ENCODE results near the gene PTPRJ. TPM values are rescaled to one million over a fixed set of nuclear protein-coding genes. Genes with fewer than 3 reads are reported as not detected.
"Not testable (repeated sequence)": the region's sequence is repeated elsewhere in the genome, so short reads cannot be mapped to it uniquely, and the experiment has no call there.

The PTPRJ gene
- total and polyA plus RNA-seq, 4 donors: 15.9 to 26.7 (median 17.0) TPM

DNA sequence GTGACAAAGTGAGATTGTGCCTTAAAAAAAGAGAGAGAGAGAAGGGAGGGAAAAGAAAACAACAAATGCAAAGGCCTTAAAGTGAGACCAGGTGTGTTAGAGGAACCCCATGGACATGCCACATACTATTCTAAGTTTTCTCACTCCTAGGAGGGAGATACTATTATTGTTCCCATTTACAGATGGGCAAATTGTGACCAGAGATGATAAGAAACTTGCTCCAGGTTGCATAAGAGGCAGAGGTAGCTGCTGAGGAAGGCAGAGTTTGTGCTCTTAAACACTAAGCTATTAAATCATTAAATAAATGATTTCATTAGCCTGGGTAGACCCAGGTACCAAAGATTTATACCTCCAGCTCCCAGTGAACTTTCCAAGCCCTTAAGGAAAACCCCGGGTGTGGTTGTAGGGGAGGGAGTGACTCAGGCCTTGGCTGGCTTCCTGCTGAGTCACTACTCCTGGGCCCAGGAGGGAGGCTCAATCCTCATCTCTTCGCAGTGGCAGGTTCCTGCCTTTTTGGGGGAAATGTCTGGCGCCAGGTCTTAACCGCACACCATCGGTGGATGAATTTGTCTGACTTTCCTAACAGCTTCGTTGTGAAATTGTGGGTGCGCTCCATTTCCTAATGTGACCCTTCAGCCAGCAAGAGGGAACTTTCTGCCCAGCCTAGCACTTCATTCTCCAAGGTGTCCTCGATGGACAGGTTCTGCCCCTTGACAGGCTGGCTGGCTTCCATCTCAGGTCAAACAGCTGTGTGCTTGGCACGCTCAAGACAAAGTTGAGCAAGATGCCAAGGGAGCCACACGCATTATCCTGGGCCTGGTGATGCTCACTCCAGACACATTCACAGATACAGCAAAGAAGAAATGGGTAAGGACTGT lies 33.4 kb upstream of the PTPRJ start:
- 90% methylated on average over 8 of the region's 10 CpGs for WGBS (ENCODE audit: insufficient coverage)
- Histone ChIP-seq H3K27me3 (ENCODE audit: control insufficient read depth, insufficient read depth, low read length) (no peaks in the 10 kb centered on the region), H3K4me1 (ENCODE audit: control insufficient read depth, insufficient read depth, low read length) (no peaks in the 10 kb centered on the region), H3K4me3 (ENCODE audit: low read depth, low read length) (no peak overlapping the region), H3K36me3 (ENCODE audit: control insufficient read depth, insufficient read depth, low read length) (no peaks in the 10 kb centered on the region), H3K9me3 (ENCODE audit: control insufficient read depth, insufficient read depth, low read length) (no peaks in the 10 kb centered on the region), H3K27ac (ENCODE audit: low read depth, low read length) (no peak overlapping the region)
- DNase-seq (ENCODE audit: low read depth in 4 of 6, low spot score in 6 of 6): no peak

DNA sequence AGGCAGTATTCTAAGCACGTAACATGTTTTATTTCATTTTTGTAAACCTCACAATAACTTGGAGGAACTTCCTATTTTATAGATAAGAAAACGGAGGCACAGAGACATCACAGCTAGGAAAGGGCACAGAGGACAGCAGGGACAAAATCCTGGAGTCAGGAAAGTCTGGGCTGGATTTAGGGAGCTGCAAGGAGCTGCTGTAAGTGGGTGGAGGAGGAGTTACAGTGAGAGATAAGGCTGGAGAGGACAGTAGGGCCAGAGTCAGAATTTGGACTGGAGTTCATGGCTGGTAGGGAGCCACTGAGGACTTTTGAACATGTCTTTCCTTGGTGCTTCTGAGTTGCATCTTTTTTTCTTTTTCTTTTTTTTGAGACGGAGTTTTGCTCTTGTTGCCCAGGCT lies 32.2 kb upstream of the PTPRJ start:
- Histone ChIP-seq H3K36me3 (ENCODE audit: control insufficient read depth, insufficient read depth, low read length) (no peaks in the 10 kb centered on the region), H3K4me3 (ENCODE audit: low read depth, low read length) (no peak overlapping the region), H3K27me3 (ENCODE audit: control insufficient read depth, insufficient read depth, low read length) (no peaks in the 10 kb centered on the region), H3K9me3 (ENCODE audit: control insufficient read depth, insufficient read depth, low read length) (no peaks in the 10 kb centered on the region), H3K4me1 (ENCODE audit: control insufficient read depth, insufficient read depth, low read length) (no peaks in the 10 kb centered on the region), H3K27ac (ENCODE audit: low read depth, low read length) (no peak overlapping the region)
- DNase-seq (ENCODE audit: low read depth in 4 of 6, low spot score in 6 of 6): no peak
- 56% methylated on average over 1 of the region's 3 CpGs for WGBS (ENCODE audit: insufficient coverage)

DNA sequence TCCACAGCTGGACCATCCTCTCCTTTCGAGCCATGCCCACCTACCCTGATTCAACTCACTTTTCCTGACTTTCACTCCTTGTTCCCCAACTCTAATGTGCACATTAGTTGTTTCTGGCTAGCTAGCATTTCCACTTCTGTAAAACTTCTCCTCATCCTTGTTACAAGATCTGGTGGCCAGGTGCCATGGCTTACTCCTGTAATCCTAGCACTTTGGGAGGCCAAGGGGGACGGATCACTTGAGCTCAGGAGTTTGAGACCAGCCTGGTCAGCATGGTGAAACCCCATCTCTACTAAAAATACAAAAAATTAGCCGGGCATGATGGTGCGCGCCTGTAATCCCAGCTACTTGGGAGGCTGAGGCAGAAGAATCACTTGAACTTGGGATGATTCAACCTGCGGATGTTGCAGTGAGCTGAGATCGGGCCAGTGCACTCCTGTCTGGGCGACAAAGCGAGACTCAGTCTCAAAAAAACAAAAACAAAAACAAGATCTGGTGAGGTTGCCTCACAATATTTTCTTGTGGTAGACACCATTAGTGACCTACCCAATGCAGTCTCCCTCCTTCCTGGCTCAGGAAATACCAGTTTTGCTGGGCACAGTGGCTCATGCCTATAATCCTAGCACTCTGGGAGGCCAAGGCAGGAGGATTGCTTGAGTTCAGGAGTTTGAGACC lies 31.2 kb upstream of the PTPRJ start:
- not testable (repeated sequence) for H3K4me3 ChIP-seq (ENCODE audit: low read depth, low read length); H3K9me3 ChIP-seq (ENCODE audit: control insufficient read depth, insufficient read depth, low read length); H3K27ac ChIP-seq (ENCODE audit: low read depth, low read length); H3K27me3 ChIP-seq (ENCODE audit: control insufficient read depth, insufficient read depth, low read length); H3K4me1 ChIP-seq (ENCODE audit: control insufficient read depth, insufficient read depth, low read length); H3K36me3 ChIP-seq (ENCODE audit: control insufficient read depth, insufficient read depth, low read length); DNase-seq (ENCODE audit: low read depth in 4 of 6, low spot score in 6 of 6)
- 93% methylated on average over 4 of the region's 9 CpGs for WGBS (ENCODE audit: insufficient coverage)

GRCh38 chr11:47950396-47950795 lies 30.0 kb upstream of the PTPRJ start:
- no peaks in the 10 kb centered on the region for H3K4me1 ChIP-seq (ENCODE audit: control insufficient read depth, insufficient read depth, low read length)
- no peaks in the 10 kb centered on the region for H3K36me3 ChIP-seq (ENCODE audit: control insufficient read depth, insufficient read depth, low read length)
- 81% methylated on average over 3 of the region's 5 CpGs for WGBS (ENCODE audit: insufficient coverage)
- H3K9me3 ChIP-seq (ENCODE audit: control insufficient read depth, insufficient read depth, low read length): no peaks in the 10 kb centered on the region
- DNase-seq (ENCODE audit: low read depth in 4 of 6, low spot score in 6 of 6): no peak
- H3K27me3 ChIP-seq (ENCODE audit: control insufficient read depth, insufficient read depth, low read length): no peaks in the 10 kb centered on the region
- H3K4me3 ChIP-seq (ENCODE audit: low read depth, low read length): no peak overlapping the region
- no peak overlapping the region for H3K27ac ChIP-seq (ENCODE audit: low read depth, low read length)

DNA sequence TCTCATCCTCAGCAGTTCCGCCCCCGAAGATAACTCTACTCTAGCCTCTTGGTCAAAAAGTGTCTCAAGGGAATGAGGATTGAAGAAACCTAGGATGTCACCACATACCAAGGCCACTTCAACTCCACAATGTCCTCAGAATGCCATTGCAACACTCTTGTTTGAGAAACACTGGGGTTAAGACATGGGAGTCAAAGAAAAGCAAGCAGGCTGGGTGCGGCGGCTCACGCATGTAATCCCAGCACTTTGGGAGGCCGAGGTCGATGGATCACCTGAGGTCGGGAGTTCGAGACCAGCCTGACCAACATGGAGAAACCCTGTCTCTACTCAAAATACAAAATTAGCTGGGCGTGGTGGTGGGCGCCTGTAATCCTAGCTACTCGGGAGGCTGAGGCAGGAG lies 28.9 kb upstream of the PTPRJ start:
- H3K27me3 ChIP-seq (ENCODE audit: control insufficient read depth, insufficient read depth, low read length); H3K4me1 ChIP-seq (ENCODE audit: control insufficient read depth, insufficient read depth, low read length); DNase-seq (ENCODE audit: low read depth in 4 of 6, low spot score in 6 of 6); H3K27ac ChIP-seq (ENCODE audit: low read depth, low read length); H3K4me3 ChIP-seq (ENCODE audit: low read depth, low read length); H3K36me3 ChIP-seq (ENCODE audit: control insufficient read depth, insufficient read depth, low read length); H3K9me3 ChIP-seq (ENCODE audit: control insufficient read depth, insufficient read depth, low read length): not testable (repeated sequence)
- WGBS (ENCODE audit: insufficient coverage): 99% methylated on average over 10 of the region's 12 CpGs

DNA sequence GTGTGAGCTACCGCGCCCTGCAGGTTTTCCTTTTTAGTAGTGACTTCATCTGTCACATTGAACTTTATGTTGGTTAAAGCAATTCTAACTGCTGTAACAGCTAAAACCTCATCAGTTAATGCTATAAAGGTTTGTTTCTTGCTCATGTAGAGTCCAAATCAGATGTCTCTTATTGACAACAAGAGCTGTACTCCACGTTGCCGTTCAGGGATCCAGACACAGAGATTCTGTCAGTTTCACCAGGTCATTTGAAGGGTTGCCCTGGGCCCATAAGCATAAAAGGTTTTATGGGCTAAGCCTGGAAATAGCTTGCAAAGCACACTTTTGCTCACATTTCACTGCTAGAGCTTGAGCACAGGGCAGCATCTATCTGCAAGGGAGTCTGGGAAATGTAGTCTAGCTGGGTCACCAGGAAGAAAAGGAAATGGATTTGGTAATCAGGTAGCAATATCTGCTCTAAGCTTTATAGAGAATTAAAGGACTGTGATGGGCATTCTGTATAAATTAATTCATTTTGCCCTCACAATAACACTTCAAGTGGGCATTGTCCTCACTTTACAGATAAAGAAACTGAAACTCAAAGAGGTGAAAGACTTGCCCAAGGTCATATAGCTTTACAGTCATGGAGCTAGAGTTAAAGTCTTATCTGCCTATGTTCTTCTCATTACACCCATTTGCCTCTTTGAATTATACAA lies 25.2 kb upstream of the PTPRJ start:
- 83% methylated on average over 2 of the region's 4 CpGs for WGBS (ENCODE audit: insufficient coverage)
- peak in 1 of 6 donors; percentile 24 for DNase-seq (ENCODE audit: low read depth in 4 of 6, low spot score in 6 of 6)
- H3K9me3 ChIP-seq (ENCODE audit: control insufficient read depth, insufficient read depth, low read length): no peaks in the 10 kb centered on the region

GRCh38 chr11:47960015-47960414 lies 20.3 kb upstream of the PTPRJ start:
- no peaks in the 10 kb centered on the region for H3K27me3 ChIP-seq (ENCODE audit: control insufficient read depth, insufficient read depth, low read length)
- 96% methylated on average over 4 of the region's 6 CpGs for whole genome bisulfite sequencing (ENCODE audit: insufficient coverage)
- H3K4me1 ChIP-seq (ENCODE audit: control insufficient read depth, insufficient read depth, low read length): no peaks in the 10 kb centered on the region
- no peak for DNase-seq (ENCODE audit: low read depth in 4 of 6, low spot score in 6 of 6)
- no peaks in the 10 kb centered on the region for H3K36me3 ChIP-seq (ENCODE audit: control insufficient read depth, insufficient read depth, low read length)
- no peak overlapping the region for H3K27ac ChIP-seq (ENCODE audit: low read depth, low read length)
- H3K4me3 ChIP-seq (ENCODE audit: low read depth, low read length): no peak overlapping the region
- no peaks in the 10 kb centered on the region for H3K9me3 ChIP-seq (ENCODE audit: control insufficient read depth, insufficient read depth, low read length)

More for the DNA sequence above, 25.2 kb upstream of the PTPRJ start:
- Histone ChIP-seq H3K27ac (ENCODE audit: low read depth, low read length) (no peak overlapping the region), H3K36me3 (ENCODE audit: control insufficient read depth, insufficient read depth, low read length) (no peaks in the 10 kb centered on the region), H3K4me1 (ENCODE audit: control insufficient read depth, insufficient read depth, low read length) (no peaks in the 10 kb centered on the region), H3K4me3 (ENCODE audit: low read depth, low read length) (no peak overlapping the region), H3K27me3 (ENCODE audit: control insufficient read depth, insufficient read depth, low read length) (no peaks in the 10 kb centered on the region)

GRCh38 chr11:47961383-47961782 lies 19.0 kb upstream of the PTPRJ start:
- no peak overlapping the region for H3K27ac ChIP-seq (ENCODE audit: low read depth, low read length)
- H3K36me3 ChIP-seq (ENCODE audit: control insufficient read depth, insufficient read depth, low read length): no peaks in the 10 kb centered on the region
- WGBS (ENCODE audit: insufficient coverage): 95% methylated on average over 5 of the region's 5 CpGs
- H3K4me1 ChIP-seq (ENCODE audit: control insufficient read depth, insufficient read depth, low read length): no peaks in the 10 kb centered on the region
- no peaks in the 10 kb centered on the region for H3K9me3 ChIP-seq (ENCODE audit: control insufficient read depth, insufficient read depth, low read length)
- no peaks in the 10 kb centered on the region for H3K27me3 ChIP-seq (ENCODE audit: control insufficient read depth, insufficient read depth, low read length)
- no peak overlapping the region for H3K4me3 ChIP-seq (ENCODE audit: low read depth, low read length)
- no peak for DNase-seq (ENCODE audit: low read depth in 4 of 6, low spot score in 6 of 6)

DNA sequence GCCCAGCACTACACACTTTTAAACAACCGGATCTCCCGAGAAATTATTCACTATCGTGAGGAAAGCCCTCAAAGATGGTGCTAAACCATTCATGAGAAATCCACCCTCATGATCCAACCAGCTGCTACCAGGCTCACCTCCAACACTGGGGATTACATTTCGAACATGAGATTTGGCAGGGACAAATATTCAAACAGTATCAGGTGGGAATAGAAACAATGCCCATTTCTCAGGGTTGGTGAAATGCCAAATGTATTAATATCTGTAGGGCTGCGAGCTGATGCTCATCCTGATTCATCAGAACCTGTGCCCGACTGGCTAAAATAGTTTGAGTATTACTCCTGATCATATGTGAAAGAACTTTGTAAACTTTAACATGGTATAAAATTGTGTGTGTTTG lies 15.8 kb upstream of the PTPRJ start:
- no peaks in the 10 kb centered on the region for H3K9me3 ChIP-seq (ENCODE audit: control insufficient read depth, insufficient read depth, low read length)
- H3K4me1 ChIP-seq (ENCODE audit: control insufficient read depth, insufficient read depth, low read length): no peaks in the 10 kb centered on the region
- H3K36me3 ChIP-seq (ENCODE audit: control insufficient read depth, insufficient read depth, low read length): no peaks in the 10 kb centered on the region
- 100% methylated on average over 1 of the region's 6 CpGs for WGBS (ENCODE audit: insufficient coverage)
- DNase-seq (ENCODE audit: low read depth in 4 of 6, low spot score in 6 of 6): no peak
- no peaks in the 10 kb centered on the region for H3K27me3 ChIP-seq (ENCODE audit: control insufficient read depth, insufficient read depth, low read length)
- H3K27ac ChIP-seq (ENCODE audit: low read depth, low read length): no peak overlapping the region
- H3K4me3 ChIP-seq (ENCODE audit: low read depth, low read length): no peak overlapping the region

All from spinal cord (tissue), 10 donors.